Kidney epithelial cell (primary cell): ENCODE measurements around the gene CDH12. TPM values are rescaled to one million over a fixed set of nuclear protein-coding genes. Genes with fewer than 3 reads are reported as not detected.

Experiments used
- DNase-seq: peaks from one replicate; pipeline ENCODE4 v3.0.0-alpha.2; 2010; ENCODE audit warnings: low read depth
- H3K27me3 ChIP-seq: 2 replicates; pipeline ENCODE4 v1.6.0; 2011; ENCODE audit warnings: low read length; ENCODE audit not compliant: control insufficient read depth, insufficient read depth
- H3K36me3 ChIP-seq: 2 replicates; pipeline ENCODE4 v1.5.1; 2011; ENCODE audit warnings: low read length; ENCODE audit not compliant: control insufficient read depth, insufficient read depth
- H3K4me3 ChIP-seq: 2 replicates; pipeline ENCODE4 v1.5.1; 2011; ENCODE audit warnings: low read depth, mild to moderate bottlenecking, control low read depth, low read length
- total RNA-seq: library from RNA; depleted of rRNA; stranded (reverse); fragments of >200 nt; gene quantifications from 2 replicates; pipeline ENCODE4 v1.2.3, GENCODE V29; 2015
- TF ChIP-seq, protein P1 (sequence below): IDR thresholded peaks from 2 replicates; pipeline ENCODE4 v1.5.1; 2011; ENCODE audit warnings: mild to moderate bottlenecking, moderate library complexity, low read length, control low read depth, inconsistent platforms; ENCODE audit not compliant: insufficient read depth, poor library complexity, severe bottlenecking

Gene CDH12
- total RNA-seq, 1 donor from 2014 or later = not detected

DNA sequence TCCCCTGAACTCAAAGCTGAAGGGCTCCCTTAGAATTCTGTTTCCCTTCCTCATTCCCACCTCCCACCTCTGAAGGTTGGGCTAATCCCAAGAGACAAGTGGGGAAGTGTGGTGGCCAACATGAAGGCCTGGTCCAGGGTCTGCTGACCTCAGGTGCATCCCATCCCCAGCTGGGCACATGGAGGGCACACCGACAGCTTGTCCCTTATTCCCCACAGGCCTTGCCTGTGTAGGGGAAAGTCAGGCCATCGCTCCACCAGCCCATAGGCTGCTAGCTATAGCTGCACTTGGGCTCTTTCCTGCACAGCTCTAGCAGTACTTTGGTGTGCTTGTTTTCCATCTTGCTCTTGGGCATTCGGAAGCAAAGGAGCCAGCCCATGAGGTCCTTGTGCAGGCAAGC lies 247.7 kb downstream of the CDH12 start:
- no peak for DNase-seq
- no peaks in the 10 kb centered on the region for H3K36me3 ChIP-seq
- no peaks in the 10 kb centered on the region for H3K27me3 ChIP-seq
- TF ChIP-seq, protein P1, sequence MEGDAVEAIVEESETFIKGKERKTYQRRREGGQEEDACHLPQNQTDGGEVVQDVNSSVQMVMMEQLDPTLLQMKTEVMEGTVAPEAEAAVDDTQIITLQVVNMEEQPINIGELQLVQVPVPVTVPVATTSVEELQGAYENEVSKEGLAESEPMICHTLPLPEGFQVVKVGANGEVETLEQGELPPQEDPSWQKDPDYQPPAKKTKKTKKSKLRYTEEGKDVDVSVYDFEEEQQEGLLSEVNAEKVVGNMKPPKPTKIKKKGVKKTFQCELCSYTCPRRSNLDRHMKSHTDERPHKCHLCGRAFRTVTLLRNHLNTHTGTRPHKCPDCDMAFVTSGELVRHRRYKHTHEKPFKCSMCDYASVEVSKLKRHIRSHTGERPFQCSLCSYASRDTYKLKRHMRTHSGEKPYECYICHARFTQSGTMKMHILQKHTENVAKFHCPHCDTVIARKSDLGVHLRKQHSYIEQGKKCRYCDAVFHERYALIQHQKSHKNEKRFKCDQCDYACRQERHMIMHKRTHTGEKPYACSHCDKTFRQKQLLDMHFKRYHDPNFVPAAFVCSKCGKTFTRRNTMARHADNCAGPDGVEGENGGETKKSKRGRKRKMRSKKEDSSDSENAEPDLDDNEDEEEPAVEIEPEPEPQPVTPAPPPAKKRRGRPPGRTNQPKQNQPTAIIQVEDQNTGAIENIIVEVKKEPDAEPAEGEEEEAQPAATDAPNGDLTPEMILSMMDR = no peak
- H3K4me3 ChIP-seq = no peak overlapping the region

DNA sequence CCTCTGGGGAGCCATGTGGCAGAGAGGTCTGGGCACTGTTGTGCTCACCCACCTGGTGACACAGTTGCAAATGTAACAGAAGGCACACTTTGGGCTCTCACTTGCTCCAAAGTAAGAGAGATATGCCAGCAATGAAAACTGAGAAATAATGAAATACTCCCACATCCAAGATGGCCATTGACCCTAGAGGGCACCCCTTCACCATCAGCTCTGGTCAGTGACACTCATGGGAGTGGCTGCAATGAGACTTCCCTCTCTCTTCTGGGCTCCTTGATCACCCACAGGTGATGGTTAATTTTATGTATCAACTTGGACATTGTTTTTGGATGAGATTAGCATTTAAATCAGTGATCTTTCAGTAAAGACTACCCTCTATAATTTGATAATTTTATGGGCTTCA lies 248.4 kb downstream of the CDH12 start:
- TF ChIP-seq, protein P1 = no peak
- H3K36me3 ChIP-seq = no peaks in the 10 kb centered on the region
- H3K4me3 ChIP-seq = no peak overlapping the region
- no peaks in the 10 kb centered on the region for H3K27me3 ChIP-seq
- DNase-seq = no peak

DNA sequence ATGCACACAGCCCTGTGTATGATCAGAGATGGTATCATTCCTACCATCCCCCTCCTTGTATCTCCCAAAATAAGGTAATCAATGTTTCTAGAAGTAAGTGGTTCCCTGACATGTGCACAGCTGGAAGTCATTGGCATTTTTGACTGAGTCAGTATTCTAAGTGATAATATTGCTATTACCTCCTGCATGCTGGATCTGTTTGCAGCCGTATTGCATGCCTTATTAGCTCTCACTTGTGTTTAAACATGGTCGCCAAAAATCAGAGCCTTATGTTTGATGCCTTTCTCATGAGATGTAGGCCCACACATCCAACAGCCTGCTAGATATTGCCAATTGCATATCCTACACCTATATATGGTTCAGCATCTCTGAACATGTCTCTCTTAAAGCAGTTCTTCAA lies 254.3 kb downstream of the CDH12 start:
- no peak for DNase-seq
- TF ChIP-seq, protein P1 = no peak
- H3K36me3 ChIP-seq = no peaks in the 10 kb centered on the region
- no peaks in the 10 kb centered on the region for H3K27me3 ChIP-seq
- H3K4me3 ChIP-seq = no peak overlapping the region

- Histone ChIP-seq H3K27me3 (no peaks in the 10 kb centered on the region), H3K4me3 (no peak overlapping the region), H3K36me3 (no peaks in the 10 kb centered on the region)
- peak; percentile 51 for DNase-seq
- TF ChIP-seq, protein P1 = no peak
These were observed 256.7 kb downstream of the CDH12 start for GRCh38 chr5:22596404-22596970.

DNA sequence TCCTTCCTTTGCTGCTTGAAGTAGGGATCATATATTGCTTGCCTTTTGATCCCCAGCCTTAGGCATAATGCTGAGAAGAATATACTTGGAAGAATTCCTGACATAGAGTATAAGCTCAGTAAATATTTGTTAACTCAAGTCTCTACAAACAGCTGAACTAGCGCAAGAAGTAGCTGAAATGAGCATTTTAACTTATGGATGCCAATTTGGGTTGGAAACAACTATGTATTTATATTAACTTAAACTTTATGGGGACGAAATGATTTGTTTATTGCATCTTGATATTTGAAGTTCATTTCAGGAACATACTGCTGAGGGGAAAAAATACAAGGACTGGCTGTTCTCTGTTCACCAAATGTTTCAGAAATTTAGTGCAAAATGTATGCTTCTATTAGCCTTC lies 258.7 kb downstream of the CDH12 start:
- no peak overlapping the region for H3K4me3 ChIP-seq
- no peak for DNase-seq
- no peaks in the 10 kb centered on the region for H3K36me3 ChIP-seq
- H3K27me3 ChIP-seq = no peaks in the 10 kb centered on the region
- TF ChIP-seq, protein P1 = no peak

- H3K36me3 ChIP-seq = no peaks in the 10 kb centered on the region
- H3K27me3 ChIP-seq = no peaks in the 10 kb centered on the region
- H3K4me3 ChIP-seq = no peak overlapping the region
- TF ChIP-seq, protein P1 = no peak
- DNase-seq = no peak
These were observed 259.6 kb downstream of the CDH12 start for GRCh38 chr5:22593592-22593991.
